ENCODE results near the gene CANX.

The CANX gene

GRCh38 chr5:179755022-179755421 is 56.3 kb downstream of the CANX start:
- DNase-seq (ENCODE audit: low read depth in 3 of 3), result no peak

GRCh38 chr5:179758955-179759354 is 60.2 kb downstream of the CANX start:
- no peak for DNase-seq (ENCODE audit: low read depth in 3 of 3)

- peak in 1 of 3 donors; percentile 20 for DNase-seq (ENCODE audit: low read depth in 3 of 3)
These were observed 61.1 kb downstream of the CANX start for GRCh38 chr5:179759581-179760551.

GRCh38 chr5:179762079-179762780 is 63.5 kb downstream of the CANX start:
- no peak for DNase-seq (ENCODE audit: low read depth in 3 of 3)

GRCh38 chr5:179762781-179763176 is 64.0 kb downstream of the CANX start:
- no peak for DNase-seq (ENCODE audit: low read depth in 3 of 3)

- DNase-seq (ENCODE audit: low read depth in 3 of 3), result no peak
These were observed 64.6 kb downstream of the CANX start for GRCh38 chr5:179763215-179763945.

- no peak for DNase-seq (ENCODE audit: low read depth in 3 of 3)
These were observed 65.3 kb downstream of the CANX start for GRCh38 chr5:179764056-179764455.

- no peak for DNase-seq (ENCODE audit: low read depth in 3 of 3)
These were observed 66.6 kb downstream of the CANX start for GRCh38 chr5:179765400-179765799.

GRCh38 chr5:179766021-179766725 is 67.4 kb downstream of the CANX start:
- no peak for DNase-seq (ENCODE audit: low read depth in 3 of 3)

GRCh38 chr5:179766726-179767455 is 68.1 kb downstream of the CANX start:
- DNase-seq (ENCODE audit: low read depth in 3 of 3), result no peak

GRCh38 chr5:179767496-179768100 is 68.8 kb downstream of the CANX start:
- DNase-seq (ENCODE audit: low read depth in 3 of 3), result no peak

GRCh38 chr5:179768326-179769085 is 69.7 kb downstream of the CANX start:
- DNase-seq (ENCODE audit: low read depth in 3 of 3), result no peak

- DNase-seq (ENCODE audit: low read depth in 3 of 3), result no peak
These were observed 70.5 kb downstream of the CANX start for GRCh38 chr5:179769271-179769670.

- DNase-seq (ENCODE audit: low read depth in 3 of 3), result no peak
These were observed 71.0 kb downstream of the CANX start for GRCh38 chr5:179769796-179770195.

- DNase-seq (ENCODE audit: low read depth in 3 of 3), result no peak
These were observed 72.6 kb downstream of the CANX start for GRCh38 chr5:179771311-179771895.

GRCh38 chr5:179772351-179772750 is 73.6 kb downstream of the CANX start:
- DNase-seq (ENCODE audit: low read depth in 3 of 3), result no peak

GRCh38 chr5:179773686-179774040 is 74.9 kb downstream of the CANX start:
- DNase-seq (ENCODE audit: low read depth in 3 of 3), result no peak

GRCh38 chr5:179774442-179774841 is 75.7 kb downstream of the CANX start:
- no peak for DNase-seq (ENCODE audit: low read depth in 3 of 3)

GRCh38 chr5:179776411-179776938 is 77.7 kb downstream of the CANX start:
- DNase-seq (ENCODE audit: low read depth in 3 of 3), result no peak
